Astrocyte of the cerebellum (primary cell): ENCODE data around the gene MDM2.

Experiments
- DNase-seq: peaks from one replicate; pipeline ENCODE4 v3.0.0-alpha.2; 2011; ENCODE audit warnings: low read depth
- H3K4me3 ChIP-seq: 2 replicates; pipeline ENCODE4 v1.5.1; 2011; ENCODE audit warnings: mild to moderate bottlenecking, low read depth, low read length, moderate library complexity
- CTCF ChIP-seq: IDR thresholded peaks from 2 replicates; pipeline ENCODE4 v1.5.1; 2012; ENCODE audit warnings: low read length, low read depth, moderate library complexity, mild to moderate bottlenecking; ENCODE audit errors: missing control alignments
- in situ Hi-C: cut with HindIII; loops from 2 replicates; pipeline ENCODE4 v1.10.0; 2017; ENCODE audit warnings: low sequenced_read_pairs

The MDM2 gene

GRCh38 chr12:68880660-68881325, 72.8 kb downstream of the MDM2 start:
- in situ Hi-C loops, result no loop called here
- DNase-seq, result no peak
- TF ChIP-seq CTCF, result no peak
- H3K4me3 ChIP-seq, result no peak overlapping the region

- in situ Hi-C loops, result no loop called here
- no peak for TF ChIP-seq CTCF
- no peak overlapping the region for H3K4me3 ChIP-seq
- no peak for DNase-seq
These were observed 74.4 kb downstream of the MDM2 start for GRCh38 chr12:68882251-68882964.

GRCh38 chr12:68883151-68883550, 75.2 kb downstream of the MDM2 start:
- H3K4me3 ChIP-seq, result no peak overlapping the region
- no peak for TF ChIP-seq CTCF
- in situ Hi-C loops, result no loop called here
- no peak for DNase-seq

GRCh38 chr12:68884251-68884650, 76.3 kb downstream of the MDM2 start:
- in situ Hi-C loops, result no loop called here
- no peak for TF ChIP-seq CTCF
- no peak for DNase-seq
- H3K4me3 ChIP-seq, result no peak overlapping the region

- TF ChIP-seq CTCF, result no peak
- no peak overlapping the region for H3K4me3 ChIP-seq
- no peak for DNase-seq
- in situ Hi-C loops, result no loop called here
These were observed 77.4 kb downstream of the MDM2 start for GRCh38 chr12:68885381-68885780.

GRCh38 chr12:68886636-68887572, 78.9 kb downstream of the MDM2 start:
- in situ Hi-C loops, result no loop called here
- no peak for TF ChIP-seq CTCF
- DNase-seq, result no peak
- no peak overlapping the region for H3K4me3 ChIP-seq
